Measurements from ENCODE around the gene DYRK1A. TPM values are rescaled to one million over a fixed set of nuclear protein-coding genes. Genes with fewer than 3 reads are reported as not detected.

DYRK1A gene
- total and polyA plus RNA-seq, 2 of the 13 experiments (the other 11 are each of a cell fraction or from before 2014, with no cell fraction given), result 24.6 to 34.2 TPM

DNA sequence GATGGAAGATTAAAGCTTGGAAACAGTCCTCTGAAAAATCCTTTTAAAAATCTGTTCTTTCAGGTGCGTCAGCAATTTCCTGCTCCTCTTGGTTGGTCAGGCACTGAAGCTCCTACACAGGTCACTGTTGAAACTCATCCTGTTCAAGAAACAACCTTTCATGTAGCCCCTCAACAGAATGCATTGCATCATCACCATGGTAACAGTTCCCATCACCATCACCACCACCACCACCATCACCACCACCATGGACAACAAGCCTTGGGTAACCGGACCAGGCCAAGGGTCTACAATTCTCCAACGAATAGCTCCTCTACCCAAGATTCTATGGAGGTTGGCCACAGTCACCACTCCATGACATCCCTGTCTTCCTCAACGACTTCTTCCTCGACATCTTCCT lies 145.3 kb downstream of the DYRK1A start (continued):
- TF ChIP-seq CEBPB (IDR thresholded peaks at IDR 0.05; ENCODE audit: borderline replicate concordance, low read depth, low read length), result 0 out of 2 replicates have a peak, but pooled peaks have one; percentile 50
- TF ChIP-seq TBX2 (CRISPR knock-in tag; IDR thresholded peaks at IDR 0.05; ENCODE audit: borderline replicate concordance), result no peak
- TF ChIP-seq MAFK (conservative IDR thresholded peaks at IDR 0.05 in 1 of 2, IDR thresholded peaks at IDR 0.05 in 1 of 2; ENCODE audit: low read length in 2 of 2), result peak in 1 of 2 experiments; percentile 21; a peak in 2 of 4 replicates
- no peak for TF ChIP-seq PLRG1 (conservative IDR thresholded peaks at IDR 0.05)
- no peak for TF ChIP-seq ZKSCAN1 (IDR thresholded peaks at IDR 0.05; ENCODE audit: low read length)
- no peak for TF ChIP-seq ZNF747 (CRISPR knock-in tag; IDR thresholded peaks at IDR 0.05; ENCODE audit: borderline replicate concordance)

DNA sequence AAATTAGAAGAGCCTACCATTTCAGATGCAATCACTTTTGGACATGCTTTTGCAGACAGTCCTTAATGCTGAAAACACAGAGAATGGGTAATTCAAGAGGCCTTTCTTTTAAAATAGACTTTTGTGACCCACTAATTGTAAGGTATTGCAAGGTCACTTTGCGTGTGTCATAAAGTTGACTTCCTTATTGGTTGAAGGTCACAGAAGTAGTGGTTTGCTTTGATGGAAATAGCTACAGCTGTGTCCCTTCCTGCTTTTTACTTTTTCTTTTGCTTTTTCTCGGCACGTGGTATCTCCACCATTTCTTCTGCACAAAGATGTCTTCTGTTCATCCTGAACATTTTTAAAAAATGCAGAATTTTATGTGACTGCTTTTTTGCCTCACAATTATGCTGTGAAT lies 146.8 kb downstream of the DYRK1A start:
- in situ Hi-C loops (cut with HindIII; ENCODE audit: extremely low pct_ligation_motif_present, low pct_unique_long_range_greater_than_20kb), result no loop called here
- H3K9ac ChIP-seq (ENCODE audit: insufficient read depth, low read depth, low read length), result no peak overlapping the region

More for the DNA sequence above, 146.8 kb downstream of the DYRK1A start:
- ChIA-PET POLR2A (no interaction called here), CTCF (ENCODE audit: low intra/inter-chr PET ratio, low total read pairs) (no interaction called here)
- Histone ChIP-seq H3K27me3 (ENCODE audit: control insufficient read depth in 1 of 2, insufficient read depth in 2 of 2, low read length in 2 of 2) (no peaks in the 10 kb centered on the region), H3K27ac (ENCODE audit: extremely low read length, insufficient read depth, low read length) (no peak overlapping the region), H3K4me1 (ENCODE audit: insufficient read depth, low read length) (no peaks in the 10 kb centered on the region), H4K20me1 (ENCODE audit: insufficient read depth, low read length) (no peaks in the 10 kb centered on the region; the same call in 1 of the 2 replicates), H2AFZ (ENCODE audit: low read length) (no peak overlapping the region), H3K36me3 (replicated peaks in 1 of 2; ENCODE audit: control insufficient read depth in 1 of 2, insufficient read depth in 2 of 2, low read length in 2 of 2) (peaks cover 20 to 65% of the 10 kb centered on the region in 2 experiments), H3K9me3 (ENCODE audit: low read length) (no peaks in the 10 kb centered on the region), H3K4me3 (replicated peaks in 1 of 3; ENCODE audit: insufficient read depth in 1 of 3, low read depth in 2 of 3, low read length in 3 of 3) (no peak overlapping the region), H3K79me2 (ENCODE audit: insufficient read depth, low read length) (no peaks in the 10 kb centered on the region), H3K4me2 (ENCODE audit: low read depth, low read length) (no peak overlapping the region)
- WGBS (ENCODE audit: low lambda C conversion rate), result over 99% methylated on average over 3 of the region's 3 CpGs
- no peak for ATAC-seq
- FAIRE-seq, result no peak
- TF ChIP-seq HNRNPL (IDR thresholded peaks at IDR 0.05; ENCODE audit: low read depth, low read length) (no peak), MEIS2 (CRISPR knock-in tag; IDR thresholded peaks at IDR 0.05) (no peak), HNF4A (CRISPR knock-in tag; IDR thresholded peaks at IDR 0.05) (no peak), SP4 (CRISPR knock-in tag; IDR thresholded peaks at IDR 0.05) (no peak), NCOR1 (IDR thresholded peaks at IDR 0.05; ENCODE audit: borderline replicate concordance, low read length) (no peak), SNRNP70 (IDR thresholded peaks at IDR 0.05; ENCODE audit: low read depth, low read length) (no peak), POLR2G (IDR thresholded peaks at IDR 0.05; ENCODE audit: low read depth, low read length) (no peak), ZNF564 (CRISPR knock-in tag; IDR thresholded peaks at IDR 0.05) (no peak), NCOA5 (CRISPR knock-in tag; IDR thresholded peaks at IDR 0.05) (no peak), NFKB2 (CRISPR knock-in tag; IDR thresholded peaks at IDR 0.05; ENCODE audit: borderline replicate concordance) (no peak), SOX5 (CRISPR knock-in tag; IDR thresholded peaks at IDR 0.05; ENCODE audit: borderline replicate concordance) (no peak)
- TF ChIP-seq, protein P1, sequence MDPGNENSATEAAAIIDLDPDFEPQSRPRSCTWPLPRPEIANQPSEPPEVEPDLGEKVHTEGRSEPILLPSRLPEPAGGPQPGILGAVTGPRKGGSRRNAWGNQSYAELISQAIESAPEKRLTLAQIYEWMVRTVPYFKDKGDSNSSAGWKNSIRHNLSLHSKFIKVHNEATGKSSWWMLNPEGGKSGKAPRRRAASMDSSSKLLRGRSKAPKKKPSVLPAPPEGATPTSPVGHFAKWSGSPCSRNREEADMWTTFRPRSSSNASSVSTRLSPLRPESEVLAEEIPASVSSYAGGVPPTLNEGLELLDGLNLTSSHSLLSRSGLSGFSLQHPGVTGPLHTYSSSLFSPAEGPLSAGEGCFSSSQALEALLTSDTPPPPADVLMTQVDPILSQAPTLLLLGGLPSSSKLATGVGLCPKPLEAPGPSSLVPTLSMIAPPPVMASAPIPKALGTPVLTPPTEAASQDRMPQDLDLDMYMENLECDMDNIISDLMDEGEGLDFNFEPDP (CRISPR knock-in tag; conservative IDR thresholded peaks at IDR 0.05), result no peak
- TF ChIP-seq, protein P2, sequence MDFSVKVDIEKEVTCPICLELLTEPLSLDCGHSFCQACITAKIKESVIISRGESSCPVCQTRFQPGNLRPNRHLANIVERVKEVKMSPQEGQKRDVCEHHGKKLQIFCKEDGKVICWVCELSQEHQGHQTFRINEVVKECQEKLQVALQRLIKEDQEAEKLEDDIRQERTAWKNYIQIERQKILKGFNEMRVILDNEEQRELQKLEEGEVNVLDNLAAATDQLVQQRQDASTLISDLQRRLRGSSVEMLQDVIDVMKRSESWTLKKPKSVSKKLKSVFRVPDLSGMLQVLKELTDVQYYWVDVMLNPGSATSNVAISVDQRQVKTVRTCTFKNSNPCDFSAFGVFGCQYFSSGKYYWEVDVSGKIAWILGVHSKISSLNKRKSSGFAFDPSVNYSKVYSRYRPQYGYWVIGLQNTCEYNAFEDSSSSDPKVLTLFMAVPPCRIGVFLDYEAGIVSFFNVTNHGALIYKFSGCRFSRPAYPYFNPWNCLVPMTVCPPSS (IDR thresholded peaks at IDR 0.05), result no peak
- intact Hi-C loops (cut with micrococcal nuclease; ENCODE audit: unreplicated experiment), result no loop called here
- no peak for DNase-seq (ENCODE audit: low spot score)
- no TSS peak for BruUV-seq (replicated peaks)
